ENCODE data around the gene PCDHA8. TPM values are rescaled to one million over a fixed set of nuclear protein-coding genes. Genes with fewer than 3 reads are reported as not detected.

Gene PCDHA8, protein sequence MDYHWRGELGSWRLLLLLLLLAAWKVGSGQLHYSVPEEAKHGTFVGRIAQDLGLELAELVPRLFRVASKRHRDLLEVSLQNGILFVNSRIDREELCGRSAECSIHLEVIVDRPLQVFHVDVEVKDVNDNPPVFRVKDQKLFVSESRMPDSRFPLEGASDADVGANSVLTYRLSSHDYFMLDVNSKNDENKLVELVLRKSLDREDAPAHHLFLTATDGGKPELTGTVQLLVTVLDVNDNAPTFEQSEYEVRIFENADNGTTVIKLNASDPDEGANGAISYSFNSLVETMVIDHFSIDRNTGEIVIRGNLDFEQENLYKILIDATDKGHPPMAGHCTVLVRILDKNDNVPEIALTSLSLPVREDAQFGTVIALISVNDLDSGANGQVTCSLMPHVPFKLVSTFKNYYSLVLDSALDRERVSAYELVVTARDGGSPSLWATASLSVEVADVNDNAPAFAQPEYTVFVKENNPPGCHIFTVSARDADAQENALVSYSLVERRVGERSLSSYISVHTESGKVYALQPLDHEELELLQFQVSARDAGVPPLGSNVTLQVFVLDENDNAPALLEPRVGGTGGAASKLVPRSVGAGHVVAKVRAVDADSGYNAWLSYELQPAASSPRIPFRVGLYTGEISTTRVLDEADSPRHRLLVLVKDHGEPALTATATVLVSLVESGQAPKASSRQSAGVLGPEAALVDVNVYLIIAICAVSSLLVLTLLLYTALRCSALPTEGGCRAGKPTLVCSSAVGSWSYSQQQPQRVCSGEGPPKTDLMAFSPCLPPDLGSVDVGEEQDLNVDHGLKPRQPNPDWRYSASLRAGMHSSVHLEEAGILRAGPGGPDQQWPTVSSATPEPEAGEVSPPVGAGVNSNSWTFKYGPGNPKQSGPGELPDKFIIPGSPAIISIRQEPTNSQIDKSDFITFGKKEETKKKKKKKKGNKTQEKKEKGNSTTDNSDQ
- total RNA-seq = under 1 TPM in 1 of 4 donors, not detected in 3; 0.17 TPM

GRCh38 chr5:140840978-140841962 lies at the start of gene PCDHA8:
PCDHA8 (plus strand) TSS chr5:140841187; CDS start chr5:140841322, 135 bp downstream.
- no peak for TF ChIP-seq CTCF (IDR thresholded peaks at IDR 0.05; ENCODE audit: low read depth)

GRCh38 chr5:140794595-140795258 lies 46.3 kb upstream of the PCDHA8 start, which contains the start of gene PCDHA2:
PCDHA2 (plus strand) TSS chr5:140794852.
- no peak for TF ChIP-seq CTCF (IDR thresholded peaks at IDR 0.05; ENCODE audit: low read depth)

GRCh38 chr5:140795259-140795641 lies 45.7 kb upstream of the PCDHA8 start:
- no peak for TF ChIP-seq CTCF (IDR thresholded peaks at IDR 0.05; ENCODE audit: low read depth)

DNA sequence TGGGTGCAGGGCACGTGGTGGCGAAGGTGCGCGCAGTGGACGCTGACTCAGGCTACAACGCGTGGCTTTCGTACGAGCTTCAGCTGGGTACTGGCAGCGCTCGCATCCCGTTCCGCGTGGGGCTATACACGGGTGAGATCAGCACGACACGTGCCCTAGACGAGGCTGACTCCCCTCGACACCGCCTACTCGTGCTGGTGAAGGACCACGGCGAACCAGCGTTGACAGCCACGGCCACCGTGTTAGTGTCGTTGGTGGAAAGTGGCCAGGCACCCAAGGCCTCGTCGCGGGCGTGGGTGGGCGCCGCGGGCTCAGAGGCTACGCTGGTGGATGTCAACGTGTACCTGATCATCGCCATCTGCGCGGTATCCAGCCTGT lies 44.3 kb upstream of the PCDHA8 start:
- no peak for TF ChIP-seq CTCF (IDR thresholded peaks at IDR 0.05; ENCODE audit: low read depth)

DNA sequence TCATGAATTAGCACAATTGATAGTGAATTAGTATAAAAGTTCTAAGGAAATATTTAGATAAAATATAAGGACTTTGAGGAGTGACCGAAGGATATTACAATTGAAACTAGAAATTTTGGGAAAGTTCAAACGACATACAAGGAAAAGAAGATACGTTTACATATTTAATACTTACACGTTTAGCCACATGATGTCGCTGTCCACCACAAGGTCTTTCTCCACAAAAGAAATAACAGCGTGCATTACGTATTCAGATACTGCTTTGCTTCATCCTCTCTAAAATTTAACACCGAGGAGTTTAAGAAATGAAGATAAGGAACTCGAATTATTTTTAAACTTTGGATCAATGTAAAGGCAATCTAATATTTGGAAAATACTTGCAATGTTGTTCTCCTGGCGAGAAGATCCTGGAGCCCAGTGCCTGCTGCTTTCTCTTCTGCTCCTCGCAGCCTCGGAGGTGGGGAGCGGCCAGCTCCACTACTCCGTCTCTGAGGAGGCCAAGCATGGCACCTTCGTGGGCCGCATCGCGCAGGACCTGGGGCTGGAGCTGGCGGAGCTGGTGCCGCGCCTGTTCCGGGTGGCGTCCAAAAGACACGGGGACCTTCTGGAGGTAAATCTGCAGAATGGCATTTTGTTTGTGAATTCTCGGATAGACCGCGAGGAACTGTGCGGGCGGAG lies 40.0 kb upstream of the PCDHA8 start, which contains the start of gene PCDHA3:
Gene PCDHA3 (plus strand): TSS at position 242 of the 678 bp plus-strand sequence.
- TF ChIP-seq CTCF (IDR thresholded peaks at IDR 0.05; ENCODE audit: low read depth) = no peak

- TF ChIP-seq CTCF (IDR thresholded peaks at IDR 0.05; ENCODE audit: low read depth) = no peak
Measured at GRCh38 chr5:140801494-140801841, 39.5 kb upstream of the PCDHA8 start.
